Endothelial cell (in vitro differentiated cells): ENCODE data around the gene GAB1. TPM values are rescaled to one million over a fixed set of nuclear protein-coding genes. Genes with fewer than 3 reads are reported as not detected.

Experiments
- DNase-seq: peaks from one replicate; pipeline ENCODE4 v3.0.0; 2021; ENCODE audit warnings: low spot score
- H3K27ac Mint-ChIP-seq: one replicate; pipeline ENCODE4 v1.8.0; 2021; ENCODE audit warnings: mixed read lengths, inconsistent platforms; ENCODE audit not compliant: unreplicated experiment
- H3K27me3 Mint-ChIP-seq: one replicate; pipeline ENCODE4 v1.8.0; 2021; ENCODE audit warnings: mild to moderate bottlenecking, moderate library complexity, mixed read lengths, inconsistent platforms; ENCODE audit not compliant: unreplicated experiment
- H3K36me3 Mint-ChIP-seq: one replicate; pipeline ENCODE4 v1.8.0; 2021; ENCODE audit warnings: mild to moderate bottlenecking, low read depth, mixed read lengths, inconsistent platforms; ENCODE audit not compliant: unreplicated experiment
- H3K4me1 Mint-ChIP-seq: one replicate; pipeline ENCODE4 v1.8.0; 2021; ENCODE audit warnings: mild to moderate bottlenecking, mixed read lengths, inconsistent platforms; ENCODE audit not compliant: unreplicated experiment
- H3K4me3 Mint-ChIP-seq: one replicate; pipeline ENCODE4 v1.8.0; 2021; ENCODE audit warnings: mild to moderate bottlenecking, mixed read lengths, inconsistent platforms; ENCODE audit not compliant: unreplicated experiment
- H3K9me3 Mint-ChIP-seq: one replicate; pipeline ENCODE4 v1.8.0; 2021; ENCODE audit warnings: mixed read lengths, inconsistent platforms; ENCODE audit not compliant: unreplicated experiment
- total RNA-seq: library from RNA; stranded (reverse); fragmentation: NEBNext Ultra II Directional; extraction: Animal tissue kit (Norgen Biotek cat#: 25700); gene quantifications from one replicate; pipeline ENCODE4 v1.2.1, GENCODE V29; 2021; ENCODE audit not compliant: unreplicated experiment
- TF ChIP-seq, protein P1 (sequence below): fragments of 200-600 bp; sonication (generic); IDR thresholded peaks from one replicate; pipeline ENCODE4 v1.5.0; 2021; ENCODE audit warnings: antibody characterized with exemption; ENCODE audit not compliant: unreplicated experiment

Gene GAB1
- total RNA-seq, 1 donor from 2014 or later, result 51.8 TPM

DNA sequence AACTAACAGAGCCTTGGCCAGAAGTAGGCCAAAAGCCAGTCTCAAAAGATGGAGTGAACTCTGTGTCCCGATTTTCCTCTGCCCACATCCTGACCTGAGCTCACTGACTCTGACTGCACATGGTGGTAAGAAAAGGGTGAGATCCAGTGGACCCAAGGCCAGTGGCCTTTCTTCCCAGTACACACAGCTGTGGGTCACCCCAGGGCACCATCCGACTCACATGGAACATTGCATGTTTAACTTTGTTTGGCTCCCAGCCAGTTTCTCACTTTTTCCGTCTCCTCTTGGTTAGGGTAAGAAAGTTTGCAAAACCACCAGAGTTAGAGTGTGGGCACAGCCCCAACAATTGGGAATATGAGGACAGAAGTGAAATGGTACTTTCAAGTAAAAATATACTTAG, 69.8 kb downstream of the GAB1 start:
- Mint-ChIP-seq H3K36me3 (peaks cover 3% of the 10 kb centered on the region), H3K4me1 (peaks cover 74% of the 10 kb centered on the region), H3K27me3 (peaks cover 6% of the 10 kb centered on the region), H3K27ac (peak overlapping the region; percentile 99), H3K9me3 (no peaks in the 10 kb centered on the region), H3K4me3 (no peak overlapping the region)
- DNase-seq, result no peak
- TF ChIP-seq, protein P1, sequence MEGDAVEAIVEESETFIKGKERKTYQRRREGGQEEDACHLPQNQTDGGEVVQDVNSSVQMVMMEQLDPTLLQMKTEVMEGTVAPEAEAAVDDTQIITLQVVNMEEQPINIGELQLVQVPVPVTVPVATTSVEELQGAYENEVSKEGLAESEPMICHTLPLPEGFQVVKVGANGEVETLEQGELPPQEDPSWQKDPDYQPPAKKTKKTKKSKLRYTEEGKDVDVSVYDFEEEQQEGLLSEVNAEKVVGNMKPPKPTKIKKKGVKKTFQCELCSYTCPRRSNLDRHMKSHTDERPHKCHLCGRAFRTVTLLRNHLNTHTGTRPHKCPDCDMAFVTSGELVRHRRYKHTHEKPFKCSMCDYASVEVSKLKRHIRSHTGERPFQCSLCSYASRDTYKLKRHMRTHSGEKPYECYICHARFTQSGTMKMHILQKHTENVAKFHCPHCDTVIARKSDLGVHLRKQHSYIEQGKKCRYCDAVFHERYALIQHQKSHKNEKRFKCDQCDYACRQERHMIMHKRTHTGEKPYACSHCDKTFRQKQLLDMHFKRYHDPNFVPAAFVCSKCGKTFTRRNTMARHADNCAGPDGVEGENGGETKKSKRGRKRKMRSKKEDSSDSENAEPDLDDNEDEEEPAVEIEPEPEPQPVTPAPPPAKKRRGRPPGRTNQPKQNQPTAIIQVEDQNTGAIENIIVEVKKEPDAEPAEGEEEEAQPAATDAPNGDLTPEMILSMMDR, result no peak

DNA sequence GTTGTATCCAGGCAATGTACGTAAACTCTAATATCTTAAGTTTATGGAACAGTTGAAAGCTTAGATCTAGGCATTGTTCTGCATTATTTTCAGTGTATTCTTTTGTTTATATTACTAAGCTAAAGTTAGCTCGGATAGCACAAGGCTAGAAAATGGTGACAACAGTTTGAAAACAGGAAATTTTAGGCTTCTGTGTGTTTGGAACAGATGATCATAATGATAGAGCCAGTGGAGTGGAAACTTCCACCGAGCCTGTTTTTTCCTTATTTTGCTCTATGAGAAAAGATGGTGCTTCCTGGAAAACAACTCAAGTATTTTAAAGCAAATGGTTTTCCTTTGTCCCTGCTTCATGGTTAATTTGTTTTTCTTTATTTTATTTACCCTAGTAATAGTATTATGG, 70.8 kb downstream of the GAB1 start:
- H3K9me3 Mint-ChIP-seq, result no peaks in the 10 kb centered on the region
- H3K27ac Mint-ChIP-seq, result peak overlapping the region; percentile 99
- H3K4me1 Mint-ChIP-seq, result peaks cover 74% of the 10 kb centered on the region
- peak; percentile 18 for DNase-seq
- TF ChIP-seq, protein P1, result no peak
- no peak overlapping the region for H3K4me3 Mint-ChIP-seq
- H3K36me3 Mint-ChIP-seq, result peaks cover 3% of the 10 kb centered on the region
- peaks cover 6% of the 10 kb centered on the region for H3K27me3 Mint-ChIP-seq

DNA sequence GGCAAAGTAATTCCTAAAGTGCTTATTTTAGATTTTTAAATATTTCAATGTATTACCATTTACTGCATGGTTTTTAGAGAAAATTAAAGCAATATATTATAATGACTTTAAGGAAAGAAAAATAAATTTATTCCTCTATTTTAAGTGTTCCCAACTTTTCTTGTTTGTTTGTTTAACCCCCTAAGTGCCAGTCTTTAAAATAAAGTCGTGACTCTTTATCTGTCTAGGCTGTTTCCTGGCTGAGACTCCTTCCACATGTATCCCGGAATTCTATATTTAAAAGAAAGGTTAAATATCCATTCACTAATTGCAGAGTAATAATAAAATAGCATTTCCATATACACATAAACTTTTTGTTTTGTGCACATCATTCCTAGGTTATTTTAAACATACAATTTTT, 71.2 kb downstream of the GAB1 start:
- Mint-ChIP-seq H3K27me3 (peaks cover 6% of the 10 kb centered on the region), H3K4me1 (peaks cover 70% of the 10 kb centered on the region), H3K9me3 (no peaks in the 10 kb centered on the region), H3K4me3 (no peak overlapping the region), H3K36me3 (peaks cover 3% of the 10 kb centered on the region), H3K27ac (peak overlapping the region; percentile 95)
- TF ChIP-seq, protein P1, result no peak
- DNase-seq, result no peak

DNA sequence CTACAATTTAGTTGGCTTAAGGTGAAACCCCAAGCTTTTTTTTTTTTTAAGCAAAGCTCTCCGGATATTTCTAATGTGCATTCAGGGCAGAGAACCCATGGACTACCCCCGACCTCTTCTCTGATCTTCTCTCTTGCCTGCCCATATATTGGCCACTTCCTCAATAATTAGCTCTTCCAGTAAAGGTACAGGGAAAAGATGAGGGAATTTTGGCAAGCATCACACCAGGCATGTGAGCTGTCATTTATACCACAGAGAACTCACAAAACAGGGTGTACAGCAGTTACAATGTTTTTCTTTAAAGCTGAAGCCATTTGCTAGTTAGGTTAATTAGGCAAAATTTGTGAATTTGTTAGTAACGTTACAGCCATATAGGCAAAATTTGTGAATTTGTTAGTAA, 73.3 kb downstream of the GAB1 start:
- H3K27me3 Mint-ChIP-seq, result peaks cover 6% of the 10 kb centered on the region
- no peak for DNase-seq
- peak overlapping the region; percentile 71 for H3K27ac Mint-ChIP-seq
- H3K4me3 Mint-ChIP-seq, result no peak overlapping the region
- TF ChIP-seq, protein P1, result no peak
- H3K36me3 Mint-ChIP-seq, result peaks cover 3% of the 10 kb centered on the region
- H3K9me3 Mint-ChIP-seq, result no peaks in the 10 kb centered on the region
- H3K4me1 Mint-ChIP-seq, result peaks cover 64% of the 10 kb centered on the region

DNA sequence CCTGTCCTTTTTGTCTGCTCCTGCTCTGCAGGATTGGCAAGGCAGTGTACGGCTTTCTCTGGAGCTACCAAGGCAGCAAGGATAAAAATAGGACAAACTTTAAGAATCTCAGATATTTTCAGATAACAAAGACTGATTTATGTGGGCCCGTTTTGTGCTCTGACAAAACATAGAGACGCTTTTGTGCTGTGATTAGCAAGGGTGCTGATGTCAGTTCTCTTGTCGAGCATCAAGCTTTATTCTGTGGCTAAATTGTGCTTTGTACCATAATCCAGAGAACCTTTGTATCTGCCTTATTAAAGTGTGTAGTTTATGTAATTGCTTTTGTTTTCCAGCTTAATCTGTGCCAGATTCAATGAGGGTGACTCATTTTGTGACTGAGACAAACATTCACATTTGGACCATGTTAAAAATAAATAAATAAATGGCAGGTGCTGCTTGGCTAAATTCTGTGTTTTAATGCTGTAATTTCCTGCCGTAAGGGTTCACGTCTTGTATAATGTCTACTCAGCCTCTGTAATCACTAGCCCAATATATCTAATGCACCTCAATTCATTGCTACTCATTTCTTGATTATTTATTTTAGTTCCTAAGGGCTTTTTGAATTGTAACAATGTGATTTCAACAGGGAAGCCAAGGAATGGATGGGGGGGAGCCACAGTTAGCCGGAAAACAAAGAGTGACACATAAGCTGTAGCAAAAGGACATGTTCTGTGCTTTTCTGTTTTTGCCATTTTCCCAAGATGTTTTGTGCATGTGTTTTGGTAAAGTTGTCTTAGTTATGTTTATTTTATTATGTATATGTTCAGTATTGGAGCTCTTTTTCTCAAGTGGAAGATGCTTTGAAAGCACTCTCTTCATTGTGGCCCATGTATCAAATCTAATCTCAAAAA, 75.1 kb downstream of the GAB1 start:
- H3K36me3 Mint-ChIP-seq, result peaks cover 6% of the 10 kb centered on the region
- no peak for DNase-seq
- H3K27ac Mint-ChIP-seq, result no peak overlapping the region
- TF ChIP-seq, protein P1, result no peak
- H3K27me3 Mint-ChIP-seq, result peaks cover 6% of the 10 kb centered on the region
- H3K4me3 Mint-ChIP-seq, result no peak overlapping the region
- no peaks in the 10 kb centered on the region for H3K9me3 Mint-ChIP-seq
- H3K4me1 Mint-ChIP-seq, result peaks cover 47% of the 10 kb centered on the region
